Smooth muscle cell (in vitro differentiated cells): ENCODE data around the gene COLGALT1. TPM values are rescaled to one million over a fixed set of nuclear protein-coding genes. Genes with fewer than 3 reads are reported as not detected.

Source experiments
- DNase-seq: peaks from one replicate; lab custom pipeline; 2025; ENCODE audit not compliant: unreplicated experiment; lab: John Stamatoyannopoulos, UW
- H2AFZ ChIP-seq: fragments of 200-600 bp; sonication (generic); 2 replicates; pipeline ENCODE4 v1.6.0; 2016; ENCODE audit warnings: antibody characterized with exemption, low read depth, mild to moderate bottlenecking
- H3F3A ChIP-seq: fragments of 200-600 bp; sonication (generic); 2 replicates; pipeline ENCODE4 v1.6.0; 2017; ENCODE audit warnings: antibody characterized with exemption, low read depth
- H3K27ac ChIP-seq: fragments of 200-600 bp; sonication (generic); 2 replicates; pipeline ENCODE4 v1.5.1; 2016; ENCODE audit warnings: low read depth, mild to moderate bottlenecking
- H3K27me3 ChIP-seq: fragments of 200-600 bp; sonication (generic); 2 replicates; pipeline ENCODE4 v1.6.1; 2016; ENCODE audit warnings: low read depth, mild to moderate bottlenecking
- H3K36me3 ChIP-seq: fragments of 200-600 bp; sonication (generic); 2 replicates; pipeline ENCODE4 v1.5.1; 2016; ENCODE audit warnings: low read depth
- H3K4me1 ChIP-seq: fragments of 200-600 bp; sonication (generic); 2 replicates; pipeline ENCODE4 v1.5.1; 2016; ENCODE audit warnings: low read depth
- H3K4me2 ChIP-seq: fragments of 200-600 bp; sonication (generic); 2 replicates; pipeline ENCODE4 v1.6.0; 2016; ENCODE audit warnings: mild to moderate bottlenecking
- H3K4me3 ChIP-seq: fragments of 200-600 bp; sonication (generic); 2 replicates; pipeline ENCODE4 v1.5.1; 2016; ENCODE audit warnings: mild to moderate bottlenecking
- H3K79me2 ChIP-seq: fragments of 200-600 bp; sonication (generic); 2 replicates; pipeline ENCODE4 v1.6.0; 2016; ENCODE audit warnings: low read depth, mild to moderate bottlenecking
- H3K9ac ChIP-seq: fragments of 200-600 bp; sonication (generic); 2 replicates; pipeline ENCODE4 v1.6.0; 2016; ENCODE audit warnings: low read depth
- H3K9me3 ChIP-seq: fragments of 200-600 bp; sonication (generic); replicated peaks from 2 replicates; pipeline ENCODE4 v1.5.1; 2016; ENCODE audit warnings: low read depth
- H4K20me1 ChIP-seq: fragments of 200-600 bp; sonication (generic); 2 replicates; pipeline ENCODE4 v1.6.0; 2016; ENCODE audit warnings: low read depth
- WGBS: methylation state at CpG from one replicate; pipeline ENCODE4 v1.1.7; 2016; ENCODE audit warnings: low lambda C conversion rate; 5-methylcytosine and 5-hydroxymethylcytosine counted together
- polyA plus RNA-seq: library from polyadenylated mRNA; unstranded; fragments of >200 nt; fragmentation: Nextera tagmentation; extraction: Ambion mirVana; gene quantifications from 2 replicates; pipeline ENCODE4 v1.2.1, GENCODE V29; 2016
- total RNA-seq: library from RNA; depleted of rRNA; stranded (reverse); fragments of >200 nt; gene quantifications from 2 replicates; pipeline ENCODE4 v1.2.3, GENCODE V29; 2014
- TF ChIP-seq, protein P1 (sequence below): fragments of 200-600 bp; sonication (generic); IDR thresholded peaks from 2 replicates; pipeline ENCODE4 v1.5.1; 2017; ENCODE audit warnings: borderline replicate concordance, mild to moderate bottlenecking, antibody characterized with exemption; ENCODE audit not compliant: insufficient read depth, poor library complexity, severe bottlenecking

COLGALT1 gene
- total and polyA plus RNA-seq, 2 experiments from 2014 or later: 126 to 151 TPM

DNA sequence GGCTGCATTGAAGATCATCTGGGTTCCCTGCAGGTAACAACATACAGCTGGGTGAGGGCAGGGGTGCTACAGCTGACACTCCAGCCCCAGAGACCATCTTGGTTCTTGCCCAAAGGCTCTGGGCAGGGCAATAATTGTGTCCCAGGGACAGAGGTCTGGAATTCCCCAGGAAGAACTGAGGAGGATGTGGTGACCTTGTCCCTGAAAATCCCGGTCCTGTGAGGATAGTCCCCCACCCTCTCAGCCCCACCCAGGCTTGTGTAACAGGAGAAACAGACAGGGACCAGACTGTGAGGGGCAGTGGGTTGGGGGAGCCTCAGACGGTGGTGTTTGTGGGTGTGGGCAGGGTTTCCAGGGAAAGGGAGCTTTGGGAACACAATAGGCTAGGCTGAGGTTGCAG, 63.5 kb downstream of the COLGALT1 start:
- H3K4me3 ChIP-seq: no peak overlapping the region
- H3K4me2 ChIP-seq: no peak overlapping the region
- no peaks in the 10 kb centered on the region for H4K20me1 ChIP-seq
- no peaks in the 10 kb centered on the region for H3F3A ChIP-seq
- H3K9ac ChIP-seq: no peak overlapping the region
- 48% methylated on average over 2 of the region's 2 CpGs for WGBS
- TF ChIP-seq, protein P1, sequence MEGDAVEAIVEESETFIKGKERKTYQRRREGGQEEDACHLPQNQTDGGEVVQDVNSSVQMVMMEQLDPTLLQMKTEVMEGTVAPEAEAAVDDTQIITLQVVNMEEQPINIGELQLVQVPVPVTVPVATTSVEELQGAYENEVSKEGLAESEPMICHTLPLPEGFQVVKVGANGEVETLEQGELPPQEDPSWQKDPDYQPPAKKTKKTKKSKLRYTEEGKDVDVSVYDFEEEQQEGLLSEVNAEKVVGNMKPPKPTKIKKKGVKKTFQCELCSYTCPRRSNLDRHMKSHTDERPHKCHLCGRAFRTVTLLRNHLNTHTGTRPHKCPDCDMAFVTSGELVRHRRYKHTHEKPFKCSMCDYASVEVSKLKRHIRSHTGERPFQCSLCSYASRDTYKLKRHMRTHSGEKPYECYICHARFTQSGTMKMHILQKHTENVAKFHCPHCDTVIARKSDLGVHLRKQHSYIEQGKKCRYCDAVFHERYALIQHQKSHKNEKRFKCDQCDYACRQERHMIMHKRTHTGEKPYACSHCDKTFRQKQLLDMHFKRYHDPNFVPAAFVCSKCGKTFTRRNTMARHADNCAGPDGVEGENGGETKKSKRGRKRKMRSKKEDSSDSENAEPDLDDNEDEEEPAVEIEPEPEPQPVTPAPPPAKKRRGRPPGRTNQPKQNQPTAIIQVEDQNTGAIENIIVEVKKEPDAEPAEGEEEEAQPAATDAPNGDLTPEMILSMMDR: no peak
- DNase-seq: no peak
- H2AFZ ChIP-seq: no peak overlapping the region
- no peaks in the 10 kb centered on the region for H3K4me1 ChIP-seq
- H3K79me2 ChIP-seq: no peaks in the 10 kb centered on the region
- no peaks in the 10 kb centered on the region for H3K9me3 ChIP-seq
- no peaks in the 10 kb centered on the region for H3K36me3 ChIP-seq
- no peak overlapping the region for H3K27ac ChIP-seq
- H3K27me3 ChIP-seq: no peaks in the 10 kb centered on the region

DNA sequence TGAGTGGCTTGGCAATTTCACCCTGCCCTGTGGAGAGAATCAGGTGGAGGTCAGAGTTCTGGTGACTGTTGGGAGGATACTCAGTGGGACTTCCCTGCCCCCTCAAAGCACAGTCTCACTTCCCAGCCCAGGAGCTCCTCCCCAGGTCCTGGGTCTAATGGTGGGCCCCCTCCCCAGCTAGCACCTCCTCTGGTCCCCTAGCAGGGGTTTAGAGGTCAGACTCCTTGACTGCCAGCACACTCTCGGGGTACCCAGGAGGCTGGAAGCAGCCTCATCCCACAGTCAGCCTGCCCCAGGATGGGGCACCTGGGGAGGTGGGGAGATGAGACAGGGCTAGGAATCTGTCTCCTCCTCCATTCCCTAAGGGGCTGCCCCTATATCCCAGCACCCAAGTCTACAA, 65.2 kb downstream of the COLGALT1 start:
- Histone ChIP-seq H3K4me3 (no peak overlapping the region), H3K4me1 (no peaks in the 10 kb centered on the region), H2AFZ (no peak overlapping the region), H4K20me1 (no peaks in the 10 kb centered on the region), H3K27ac (no peak overlapping the region), H3F3A (no peaks in the 10 kb centered on the region), H3K9me3 (no peaks in the 10 kb centered on the region), H3K4me2 (no peak overlapping the region), H3K36me3 (no peaks in the 10 kb centered on the region), H3K79me2 (no peaks in the 10 kb centered on the region), H3K9ac (no peak overlapping the region), H3K27me3 (no peaks in the 10 kb centered on the region)
- WGBS: 100% methylated on average over 1 of the region's 1 CpG
- DNase-seq: no peak
- TF ChIP-seq, protein P1: no peak

DNA sequence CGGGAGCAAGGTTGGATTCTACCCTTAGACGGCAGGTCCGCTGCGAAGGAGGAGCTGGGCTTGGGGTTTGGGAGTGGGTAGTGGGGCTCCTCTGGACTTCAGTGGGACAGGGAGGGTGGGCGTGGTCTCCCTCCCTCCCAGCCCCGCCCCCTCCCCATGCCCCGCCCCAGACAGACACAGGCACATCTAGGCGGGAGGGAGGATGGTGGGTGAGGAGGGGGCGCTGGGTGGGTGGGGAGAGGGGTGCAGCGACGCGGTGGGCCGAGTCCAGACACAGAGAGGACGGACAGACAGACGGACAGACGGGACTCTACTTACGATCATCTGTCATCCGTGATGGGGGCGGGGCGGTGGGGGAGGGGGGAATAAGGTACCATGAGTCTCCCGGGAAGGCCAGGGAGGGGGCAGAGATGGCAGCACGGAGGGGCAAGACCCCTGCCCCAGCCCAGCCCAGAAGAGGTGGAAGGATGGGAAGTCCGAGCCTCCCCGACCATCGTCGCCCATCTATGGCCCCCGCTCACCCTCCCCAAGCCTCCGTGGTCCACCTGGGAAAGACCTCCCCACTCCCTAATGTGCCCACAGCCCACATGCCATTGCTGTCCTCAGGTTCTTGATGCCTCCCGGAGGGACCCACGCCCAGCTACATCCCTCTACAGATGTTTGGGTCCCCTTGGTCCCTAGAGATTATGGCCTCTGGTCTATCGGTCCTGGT, 67.9 kb downstream of the COLGALT1 start:
- TF ChIP-seq, protein P1: no peak
- WGBS: 93% methylated on average over 18 of the region's 31 CpGs
- no peak for DNase-seq

More for the DNA sequence above, 67.9 kb downstream of the COLGALT1 start:
- Histone ChIP-seq H3F3A (no peaks in the 10 kb centered on the region), H3K27ac (no peak overlapping the region), H2AFZ (no peak overlapping the region), H3K4me2 (no peak overlapping the region), H3K9ac (no peak overlapping the region), H3K27me3 (no peaks in the 10 kb centered on the region), H4K20me1 (no peaks in the 10 kb centered on the region), H3K36me3 (no peaks in the 10 kb centered on the region), H3K79me2 (no peaks in the 10 kb centered on the region), H3K4me1 (no peaks in the 10 kb centered on the region), H3K4me3 (no peak overlapping the region), H3K9me3 (no peaks in the 10 kb centered on the region)
